Astrocyte of the hippocampus (primary cell): ENCODE data around the gene IL21R.
A peak's percentile ranks its signal among the peaks of the same experiment; 100 is the strongest.

Source experiments
- DNase-seq: peaks from one replicate; pipeline ENCODE4 v3.0.0; 2011; ENCODE audit warnings: low read depth, low spot score

Gene IL21R

GRCh38 chr16:27462846-27463682 is 61.1 kb downstream of the IL21R start:
- no peak for DNase-seq

GRCh38 chr16:27463741-27464591 is 62.0 kb downstream of the IL21R start:
- DNase-seq: no peak

GRCh38 chr16:27464626-27465482 is 62.9 kb downstream of the IL21R start:
- DNase-seq: no peak

GRCh38 chr16:27465483-27465879 is 63.5 kb downstream of the IL21R start:
- no peak for DNase-seq

- no peak for DNase-seq
These were observed 67.1 kb downstream of the IL21R start for GRCh38 chr16:27468941-27469531.

- DNase-seq: peak; percentile 26
These were observed 68.8 kb downstream of the IL21R start for GRCh38 chr16:27470567-27471431.

- DNase-seq: no peak
These were observed 69.7 kb downstream of the IL21R start for GRCh38 chr16:27471661-27472060.

GRCh38 chr16:27472091-27473020 is 70.4 kb downstream of the IL21R start:
- DNase-seq: peak; percentile 29

GRCh38 chr16:27473101-27473900 is 71.3 kb downstream of the IL21R start:
- DNase-seq: no peak

- no peak for DNase-seq
These were observed 72.1 kb downstream of the IL21R start for GRCh38 chr16:27474041-27474440.

- no peak for DNase-seq
These were observed 72.9 kb downstream of the IL21R start for GRCh38 chr16:27474921-27475320.

GRCh38 chr16:27475561-27475960 is 73.6 kb downstream of the IL21R start:
- peak; percentile 93 for DNase-seq

GRCh38 chr16:27476240-27476639 is 74.3 kb downstream of the IL21R start:
- DNase-seq: no peak

- DNase-seq: no peak
These were observed 78.8 kb downstream of the IL21R start for GRCh38 chr16:27480761-27481160.

- no peak for DNase-seq
These were observed 79.4 kb downstream of the IL21R start for GRCh38 chr16:27481282-27481934.

GRCh38 chr16:27482397-27483087 is 80.6 kb downstream of the IL21R start:
- no peak for DNase-seq

- DNase-seq: no peak
These were observed 81.1 kb downstream of the IL21R start for GRCh38 chr16:27483088-27483437.
